Muscle of arm (tissue), 12 donors: ENCODE data around the gene SLC34A1. TPM values are rescaled to one million over a fixed set of nuclear protein-coding genes. Genes with fewer than 3 reads are reported as not detected.
"Not testable (repeated sequence)": the region's sequence is repeated elsewhere in the genome, so short reads cannot be mapped to it uniquely, and the experiment has no call there.

Experiments
- DNase-seq: peaks from one replicate; pipeline ENCODE4 v3.0.0-alpha.2; 2013
- polyA plus RNA-seq, 12 donors: library from polyadenylated mRNA; unstranded; fragments of 120-200 nt; gene quantifications; one replicate each; pipeline ENCODE4 v1.2.1, GENCODE V29; 2013; ENCODE audit not compliant: insufficient read length in 12 of 12

SLC34A1 gene
- polyA plus RNA-seq, 12 donors = 0.10 to 1.3 (median 0.14) TPM; not detected in 6

- DNase-seq = no peak
Measured at GRCh38 chr5:177367981-177368868, 16.0 kb upstream of the SLC34A1 start.

GRCh38 chr5:177368869-177369644, 15.2 kb upstream of the SLC34A1 start:
- DNase-seq = no peak

GRCh38 chr5:177369645-177370440, 14.4 kb upstream of the SLC34A1 start:
- DNase-seq = no peak

- DNase-seq = peak; percentile 78
Measured at GRCh38 chr5:177370488-177371119, 13.6 kb upstream of the SLC34A1 start.

GRCh38 chr5:177371120-177372033, 12.9 kb upstream of the SLC34A1 start:
- DNase-seq = no peak

- DNase-seq = no peak
Measured at GRCh38 chr5:177372034-177372896, 12.0 kb upstream of the SLC34A1 start.

- DNase-seq = no peak
Measured at GRCh38 chr5:177372910-177373309, 11.3 kb upstream of the SLC34A1 start.

- DNase-seq = no peak
Measured at GRCh38 chr5:177373806-177374205, 10.4 kb upstream of the SLC34A1 start.

GRCh38 chr5:177374211-177374610, 10.0 kb upstream of the SLC34A1 start:
- no peak for DNase-seq

- DNase-seq = not testable (repeated sequence)
Measured at GRCh38 chr5:177375516-177375915, 8.7 kb upstream of the SLC34A1 start.

- no peak for DNase-seq
Measured at GRCh38 chr5:177376107-177376506, 8.1 kb upstream of the SLC34A1 start.

- DNase-seq = no peak
Measured at GRCh38 chr5:177377851-177378776, 6.1 kb upstream of the SLC34A1 start.

- no peak for DNase-seq
Measured at GRCh38 chr5:177378884-177379883, 5.0 kb upstream of the SLC34A1 start.

GRCh38 chr5:177380805-177381126, 3.5 kb upstream of the SLC34A1 start:
- no peak for DNase-seq

GRCh38 chr5:177382423-177383029, 1.7 kb upstream of the SLC34A1 start:
- DNase-seq = no peak

GRCh38 chr5:177383181-177383580, 1.1 kb upstream of the SLC34A1 start:
- no peak for DNase-seq

- no peak for DNase-seq
Measured at GRCh38 chr5:177385720-177386119, 1.5 kb downstream of the SLC34A1 start.
